Stimulated activated CD8-positive, alpha-beta memory T cell treated with anti-CD3 and anti-CD28 coated beads, Interleukin-15, amount 100 ng/mL, for 24 hours (primary cell): ENCODE data around the gene FCN1.
"Not testable (repeated sequence)": the region's sequence is repeated elsewhere in the genome, so short reads cannot be mapped to it uniquely, and the experiment has no call there.

Experiments used
- DNase-seq: peaks from one replicate; pipeline ENCODE4 v3.0.0-alpha.2; 2020; ENCODE audit warnings: low read depth

FCN1 gene

GRCh38 chr9:134871697-134872340, 45.9 kb downstream of the FCN1 start:
- DNase-seq: no peak

GRCh38 chr9:134870746-134871662, 46.7 kb downstream of the FCN1 start:
- DNase-seq: no peak

- DNase-seq: no peak
Measured at GRCh38 chr9:134870301-134870694, 47.4 kb downstream of the FCN1 start.

- DNase-seq: no peak
Measured at GRCh38 chr9:134869554-134870300, 48.0 kb downstream of the FCN1 start.

GRCh38 chr9:134868751-134869553, 48.8 kb downstream of the FCN1 start:
- DNase-seq: no peak

- no peak for DNase-seq
Measured at GRCh38 chr9:134867917-134868750, 49.6 kb downstream of the FCN1 start.

GRCh38 chr9:134864821-134865190, 52.9 kb downstream of the FCN1 start:
- DNase-seq: no peak

- DNase-seq: no peak
Measured at GRCh38 chr9:134863941-134864820, 53.5 kb downstream of the FCN1 start.

- no peak for DNase-seq
Measured at GRCh38 chr9:134863306-134863902, 54.3 kb downstream of the FCN1 start.

- DNase-seq: no peak
Measured at GRCh38 chr9:134861595-134862334, 55.9 kb downstream of the FCN1 start.

GRCh38 chr9:134860510-134860909, 57.2 kb downstream of the FCN1 start:
- DNase-seq: no peak

GRCh38 chr9:134858051-134858841, 59.5 kb downstream of the FCN1 start:
- no peak for DNase-seq

- not testable (repeated sequence) for DNase-seq
Measured at GRCh38 chr9:134857451-134857850, 60.3 kb downstream of the FCN1 start.

- no peak for DNase-seq
Measured at GRCh38 chr9:134855900-134856377, 61.8 kb downstream of the FCN1 start.
